ENCODE results near the gene BLOC1S6.

The BLOC1S6 gene

GRCh38 chr15:45587095-45587862 is at the start of gene BLOC1S6:
Gene BLOC1S6, plus strand, starts transcription at chr15:45587379. Its CDS starts 65 bp downstream, at chr15:45587444.
- DNase-seq (ENCODE audit: low read depth in 2 of 2), result peak; percentile 50 to 77

- DNase-seq (ENCODE audit: low read depth in 2 of 2), result no peak
These were observed 47.5 kb upstream of the BLOC1S6 start for GRCh38 chr15:45539680-45540079.

GRCh38 chr15:45540531-45540930 is 46.6 kb upstream of the BLOC1S6 start:
- DNase-seq (ENCODE audit: low read depth in 2 of 2), result no peak

- DNase-seq (ENCODE audit: low read depth in 2 of 2), result no peak
These were observed 44.1 kb upstream of the BLOC1S6 start for GRCh38 chr15:45543051-45543450.

- no peak for DNase-seq (ENCODE audit: low read depth in 2 of 2)
These were observed 42.7 kb upstream of the BLOC1S6 start for GRCh38 chr15:45544266-45545023.

GRCh38 chr15:45546789-45547188 is 40.4 kb upstream of the BLOC1S6 start:
- DNase-seq (ENCODE audit: low read depth in 2 of 2), result no peak

- DNase-seq (ENCODE audit: low read depth in 2 of 2), result no peak
These were observed 38.2 kb upstream of the BLOC1S6 start for GRCh38 chr15:45548753-45549520.

- DNase-seq (ENCODE audit: low read depth in 2 of 2), result no peak
These were observed 37.5 kb upstream of the BLOC1S6 start for GRCh38 chr15:45549541-45550220.

- no peak for DNase-seq (ENCODE audit: low read depth in 2 of 2)
These were observed 36.7 kb upstream of the BLOC1S6 start for GRCh38 chr15:45550436-45550835.

GRCh38 chr15:45551676-45552075 is 35.5 kb upstream of the BLOC1S6 start:
- no peak for DNase-seq (ENCODE audit: low read depth in 2 of 2)

GRCh38 chr15:45555934-45556608 is 31.1 kb upstream of the BLOC1S6 start:
- no peak for DNase-seq (ENCODE audit: low read depth in 2 of 2)

- no peak for DNase-seq (ENCODE audit: low read depth in 2 of 2)
These were observed 14.6 kb upstream of the BLOC1S6 start for GRCh38 chr15:45572617-45573016.

GRCh38 chr15:45573961-45574629 is 13.1 kb upstream of the BLOC1S6 start:
- DNase-seq (ENCODE audit: low read depth in 2 of 2), result no peak

- no peak for DNase-seq (ENCODE audit: low read depth in 2 of 2)
These were observed 5.3 kb upstream of the BLOC1S6 start for GRCh38 chr15:45581919-45582318.

- DNase-seq (ENCODE audit: low read depth in 2 of 2), result no peak
These were observed 3.2 kb upstream of the BLOC1S6 start for GRCh38 chr15:45583731-45584639.

GRCh38 chr15:45585069-45585791 is 1.9 kb upstream of the BLOC1S6 start:
- DNase-seq (ENCODE audit: low read depth in 2 of 2), result no peak

GRCh38 chr15:45586125-45586524 is 1.1 kb upstream of the BLOC1S6 start:
- DNase-seq (ENCODE audit: low read depth in 2 of 2), result no peak

- DNase-seq (ENCODE audit: low read depth in 2 of 2), result no peak
These were observed 531 bp upstream of the BLOC1S6 start for GRCh38 chr15:45586601-45587094.

GRCh38 chr15:45587863-45588170 is 638 bp downstream of the BLOC1S6 start:
- DNase-seq (ENCODE audit: low read depth in 2 of 2), result no peak
